HG03139 (cell line): ENCODE results near the gene FGD5.

Experiments used
- ATAC-seq: cut with Tn5 transposase; IDR thresholded peaks from one replicate; pipeline ENCODE4 v1.9.1; 2021; ENCODE audit not compliant: unreplicated experiment

FGD5 gene

GRCh38 chr3:14848906-14849305 lies 30.1 kb downstream of the FGD5 start:
- no peak for ATAC-seq

- ATAC-seq = no peak
Observed at GRCh38 chr3:14849638-14850230, 31.0 kb downstream of the FGD5 start.

GRCh38 chr3:14852058-14852594 lies 33.4 kb downstream of the FGD5 start:
- no peak for ATAC-seq

GRCh38 chr3:14852717-14853116 lies 34.0 kb downstream of the FGD5 start:
- no peak for ATAC-seq

GRCh38 chr3:14853271-14853951 lies 34.6 kb downstream of the FGD5 start:
- ATAC-seq = no peak

- ATAC-seq = no peak
Observed at GRCh38 chr3:14857506-14857905, 38.7 kb downstream of the FGD5 start.

GRCh38 chr3:14858105-14858504 lies 39.3 kb downstream of the FGD5 start:
- ATAC-seq = no peak

GRCh38 chr3:14859880-14860279 lies 41.1 kb downstream of the FGD5 start:
- no peak for ATAC-seq

GRCh38 chr3:14861031-14861430 lies 42.3 kb downstream of the FGD5 start:
- no peak for ATAC-seq

GRCh38 chr3:14861446-14862302 lies 42.9 kb downstream of the FGD5 start:
- ATAC-seq = no peak

GRCh38 chr3:14862303-14862660 lies 43.5 kb downstream of the FGD5 start:
- no peak for ATAC-seq

- ATAC-seq = no peak
Observed at GRCh38 chr3:14862661-14863230, 44.0 kb downstream of the FGD5 start.

- ATAC-seq = no peak
Observed at GRCh38 chr3:14863333-14864100, 44.8 kb downstream of the FGD5 start.

- no peak for ATAC-seq
Observed at GRCh38 chr3:14864131-14864530, 45.4 kb downstream of the FGD5 start.

GRCh38 chr3:14866627-14867026 lies 47.9 kb downstream of the FGD5 start:
- ATAC-seq = no peak

GRCh38 chr3:14867936-14868570 lies 49.3 kb downstream of the FGD5 start:
- no peak for ATAC-seq

GRCh38 chr3:14869917-14870782 lies 51.4 kb downstream of the FGD5 start:
- no peak for ATAC-seq

GRCh38 chr3:14870783-14871060 lies 52.0 kb downstream of the FGD5 start:
- no peak for ATAC-seq

- no peak for ATAC-seq
Observed at GRCh38 chr3:14871456-14872200, 52.9 kb downstream of the FGD5 start.
